Endothelial cell of umbilical vein (primary cell): ENCODE results near the gene APOL2. TPM values are rescaled to one million over a fixed set of nuclear protein-coding genes. Genes with fewer than 3 reads are reported as not detected.

Experiments used
- BruUV-seq: library from RNA; stranded (reverse); fragments of 400-500 nt; replicated peaks from 2 replicates; lab custom pipeline; 2021; lab: Mats Ljungman, UMichigan
- CTCF ChIA-PET: fragments of 300-600, 350-600 bp; sonication (Branson Sonifier 250); formaldehyde crosslinking; loops from one replicate; lab custom pipeline; 2021; ENCODE audit warnings: antibody characterized with exemption, inconsistent platforms; lab: Charles Lee
- POLR2A ChIA-PET: fragments of 300-600, 350-600 bp; sonication (Branson Sonifier 250); formaldehyde crosslinking; loops from one replicate; lab custom pipeline; 2021; ENCODE audit warnings: antibody characterized with exemption, inconsistent platforms; lab: Charles Lee
- DNase-seq: peaks from one replicate; pipeline ENCODE4 v3.0.0-alpha.2; 2011; ENCODE audit warnings: low read depth, low spot score
- FAIRE-seq: peaks from 2 replicates; lab custom pipeline; 2011; peaks lifted over from hg19 to GRCh38; lab: Jason Lieb, UNC
- H2AFZ ChIP-seq: 2 replicates; pipeline ENCODE4 v1.6.0; 2012; ENCODE audit warnings: low read depth, low read length, control low read depth, inconsistent platforms
- H3K27ac ChIP-seq: 2 replicates; pipeline ENCODE4 v1.5.1; 2011; ENCODE audit warnings: low read depth, mild to moderate bottlenecking, control low read depth, low read length, moderate library complexity; ENCODE audit not compliant: insufficient read depth
- H3K27me3 ChIP-seq, 2 experiments: 2 replicates each; pipeline versions ENCODE4 v1.6.0 to v1.6.1; 2011; ENCODE audit warnings: low read length in 2 of 2, mixed read lengths in 1 of 2; ENCODE audit not compliant: control insufficient read depth in 2 of 2, insufficient read depth in 2 of 2
- H3K36me3 ChIP-seq, 2 experiments: 2 replicates in 1 of 2; 3 replicates in 1 of 2; pipeline ENCODE4 v1.5.1; 2011; ENCODE audit warnings: low read length in 2 of 2, mild to moderate bottlenecking in 1 of 2, moderate library complexity in 1 of 2; ENCODE audit not compliant: control insufficient read depth in 2 of 2, insufficient read depth in 2 of 2; ENCODE audit errors: extremely low read depth in 1 of 2
- H3K4me1 ChIP-seq: 3 replicates; pipeline ENCODE4 v1.5.1; 2011; ENCODE audit warnings: mild to moderate bottlenecking, low read length; ENCODE audit not compliant: control insufficient read depth, insufficient read depth; ENCODE audit errors: extremely low read depth
- H3K4me2 ChIP-seq: 2 replicates; pipeline ENCODE4 v1.6.1; 2011; ENCODE audit warnings: low read length, control low read depth, mixed read lengths; ENCODE audit not compliant: insufficient read depth
- H3K4me3 ChIP-seq, 3 experiments: fragments of 200-600 bp in 1 of 3; sonication (generic), shearing (Covaris generic) in 1 of 3; replicated peaks in 1 of 3; 2 replicates each; pipeline ENCODE4 v1.5.1; 2011 to 2016; ENCODE audit warnings: control low read depth in 3 of 3, low read length in 3 of 3, mild to moderate bottlenecking in 2 of 3, inconsistent platforms in 1 of 3, low read depth in 1 of 3, moderate library complexity in 1 of 3; ENCODE audit not compliant: insufficient read depth in 1 of 3
- H3K79me2 ChIP-seq: 2 replicates; pipeline ENCODE4 v1.6.0; 2012; ENCODE audit warnings: low read length, inconsistent platforms; ENCODE audit not compliant: control insufficient read depth, insufficient read depth
- H3K9ac ChIP-seq: replicated peaks from 2 replicates; pipeline ENCODE3; 2011; ENCODE audit warnings: low read length, control low read depth; ENCODE audit not compliant: insufficient read depth; ENCODE audit errors: extremely low read depth
- H3K9me1 ChIP-seq: replicated peaks from 3 replicates; pipeline ENCODE4 v1.6.0; 2011; ENCODE audit warnings: mild to moderate bottlenecking, low read length; ENCODE audit not compliant: control insufficient read depth, insufficient read depth; ENCODE audit errors: extremely low read depth
- H3K9me3 ChIP-seq: replicated peaks from 2 replicates; pipeline ENCODE4 v1.5.1; 2012; ENCODE audit warnings: low read length, inconsistent platforms; ENCODE audit not compliant: control insufficient read depth, insufficient read depth
- H4K20me1 ChIP-seq: replicated peaks from 2 replicates; pipeline ENCODE3; 2011; ENCODE audit warnings: mild to moderate bottlenecking, low read length; ENCODE audit not compliant: control insufficient read depth, insufficient read depth; ENCODE audit errors: extremely low read depth
- EZH2 ChIP-seq: IDR thresholded peaks from 2 replicates; pipeline ENCODE4 v1.6.1; 2012; ENCODE audit warnings: borderline replicate concordance, low read depth, mild to moderate bottlenecking, moderate library complexity, low read length, inconsistent platforms; ENCODE audit not compliant: severe bottlenecking
- FOS ChIP-seq: IDR thresholded peaks from 2 replicates; pipeline ENCODE4 v1.6.1; 2011; ENCODE audit warnings: mild to moderate bottlenecking, low read length, moderate library complexity, borderline replicate concordance; ENCODE audit not compliant: insufficient read depth
- GATA2 ChIP-seq: IDR thresholded peaks from 2 replicates; pipeline ENCODE4 v1.7.0; 2011; ENCODE audit warnings: low read depth, mild to moderate bottlenecking, moderate library complexity, mixed read lengths, low read length; ENCODE audit not compliant: insufficient read length, insufficient read depth
- JUN ChIP-seq: IDR thresholded peaks from 2 replicates; pipeline ENCODE4 v1.6.1; 2011; ENCODE audit warnings: borderline replicate concordance, low read depth; ENCODE audit not compliant: insufficient read length, insufficient read depth
- MYC ChIP-seq: IDR thresholded peaks from one replicate; pipeline ENCODE4 v1.6.1; 2011; ENCODE audit warnings: mild to moderate bottlenecking, low read depth, low read length
- POLR2A ChIP-seq: IDR thresholded peaks from 2 replicates; pipeline ENCODE4 v1.6.1; 2012; ENCODE audit warnings: low read depth, mild to moderate bottlenecking, control low read depth, low read length
- POLR2AphosphoS5 ChIP-seq: IDR thresholded peaks from 2 replicates; pipeline ENCODE4 v1.6.1; 2012; ENCODE audit warnings: low read depth, mild to moderate bottlenecking, control low read depth, low read length, moderate library complexity; ENCODE audit not compliant: insufficient read depth
- dilution Hi-C: fragments of 300-500 bp; cut with MboI; formaldehyde crosslinking; loops from one replicate; pipeline ENCODE4 v1.15.0; 2019; ENCODE audit warnings: low sequenced_read_pairs; ENCODE audit not compliant: extremely low pct_ligation_motif_present
- intact Hi-C: fragments of 100-400 bp; cut with micrococcal nuclease; formaldehyde crosslinking; loops from one replicate; pipeline ENCODE4 v1.10.0; 2022
- polyA plus RNA-seq, 4 experiments: library from polyadenylated mRNA; depleted of rRNA in 3 of 4; stranded (reverse) in 3 of 4; unstranded in 1 of 4; fragments of >200 nt; gene quantifications; 2 replicates each; pipeline versions ENCODE4 v1.2.1 to v1.2.3, GENCODE V29; 2011 to 2012; ENCODE audit warnings: missing spikeins in 1 of 4
- total RNA-seq: library from RNA; stranded (reverse); gene quantifications from 2 replicates; pipeline ENCODE4 v1.2.3, GENCODE V29; 2021
- TF ChIP-seq, protein P1 (sequence below), 2 donors: IDR thresholded peaks; 1 replicate in 1 of 2; 2 replicates in 1 of 2; pipeline ENCODE4 v1.5.1; 2011; ENCODE audit warnings: low read length in 2 of 2, mild to moderate bottlenecking in 2 of 2, moderate library complexity in 2 of 2, control low read depth in 1 of 2, inconsistent platforms in 1 of 2, low read depth in 1 of 2; ENCODE audit not compliant: insufficient read depth in 1 of 2; ENCODE audit errors: extremely low read depth in 1 of 2
- TF ChIP-seq, protein P2 (sequence below): IDR thresholded peaks from 2 replicates; pipeline ENCODE4 v1.6.1; 2011; ENCODE audit not compliant: insufficient read depth, insufficient read length

Gene APOL2
- total and polyA plus RNA-seq, 2 donors (not counting 3 experiments of a cell fraction or from before 2014, with no cell fraction given) = 16.9 to 37.6 TPM

DNA sequence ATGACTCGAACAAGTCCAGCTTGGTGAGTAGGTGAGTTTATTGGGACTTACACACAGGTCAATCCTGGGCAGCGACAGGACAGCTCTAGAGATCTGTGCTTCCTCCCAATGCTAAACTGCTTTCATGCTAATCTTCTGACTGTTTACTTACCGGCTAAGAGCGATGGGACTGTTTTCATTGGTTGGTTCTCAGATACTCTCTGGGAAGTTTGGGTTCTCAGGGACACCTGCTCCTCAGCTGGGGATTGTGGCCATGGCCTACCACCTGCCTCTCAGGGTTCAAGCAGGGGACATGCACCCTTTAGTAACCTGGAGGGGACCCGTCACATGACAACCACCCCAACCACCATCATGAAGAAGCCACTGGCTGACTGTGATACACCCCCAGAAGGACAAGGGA lies 13.1 kb downstream of the APOL2 start:
- intact Hi-C loops (no loop called here), dilution Hi-C loops (no loop called here)
- TF ChIP-seq, protein P1, sequence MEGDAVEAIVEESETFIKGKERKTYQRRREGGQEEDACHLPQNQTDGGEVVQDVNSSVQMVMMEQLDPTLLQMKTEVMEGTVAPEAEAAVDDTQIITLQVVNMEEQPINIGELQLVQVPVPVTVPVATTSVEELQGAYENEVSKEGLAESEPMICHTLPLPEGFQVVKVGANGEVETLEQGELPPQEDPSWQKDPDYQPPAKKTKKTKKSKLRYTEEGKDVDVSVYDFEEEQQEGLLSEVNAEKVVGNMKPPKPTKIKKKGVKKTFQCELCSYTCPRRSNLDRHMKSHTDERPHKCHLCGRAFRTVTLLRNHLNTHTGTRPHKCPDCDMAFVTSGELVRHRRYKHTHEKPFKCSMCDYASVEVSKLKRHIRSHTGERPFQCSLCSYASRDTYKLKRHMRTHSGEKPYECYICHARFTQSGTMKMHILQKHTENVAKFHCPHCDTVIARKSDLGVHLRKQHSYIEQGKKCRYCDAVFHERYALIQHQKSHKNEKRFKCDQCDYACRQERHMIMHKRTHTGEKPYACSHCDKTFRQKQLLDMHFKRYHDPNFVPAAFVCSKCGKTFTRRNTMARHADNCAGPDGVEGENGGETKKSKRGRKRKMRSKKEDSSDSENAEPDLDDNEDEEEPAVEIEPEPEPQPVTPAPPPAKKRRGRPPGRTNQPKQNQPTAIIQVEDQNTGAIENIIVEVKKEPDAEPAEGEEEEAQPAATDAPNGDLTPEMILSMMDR (IDR thresholded peaks at IDR 0.05; ENCODE audit: extremely low read depth in 1 of 2, insufficient read depth in 1 of 2, low read depth in 1 of 2, low read length in 2 of 2) = no peak
- no peak for TF ChIP-seq GATA2
- no peak for TF ChIP-seq POLR2A
- TF ChIP-seq EZH2 = no peak
- TF ChIP-seq POLR2AphosphoS5 = no peak
- no peak for TF ChIP-seq JUN
- no peak for TF ChIP-seq FOS
- no peak for TF ChIP-seq MYC
- TF ChIP-seq, protein P2, sequence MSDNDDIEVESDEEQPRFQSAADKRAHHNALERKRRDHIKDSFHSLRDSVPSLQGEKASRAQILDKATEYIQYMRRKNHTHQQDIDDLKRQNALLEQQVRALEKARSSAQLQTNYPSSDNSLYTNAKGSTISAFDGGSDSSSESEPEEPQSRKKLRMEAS = no peak
- DNase-seq (no peak), FAIRE-seq (no peak)
- no peak overlapping the region for H3K9ac ChIP-seq
- no TSS peak for BruUV-seq
- H3K9me3 ChIP-seq = no peaks in the 10 kb centered on the region
- H3K27me3 ChIP-seq = no peaks in the 10 kb centered on the region
- H3K36me3 ChIP-seq = peaks cover 7 to 14% of the 10 kb centered on the region in 2 experiments
- no peaks in the 10 kb centered on the region for H3K79me2 ChIP-seq
- no peaks in the 10 kb centered on the region for H3K9me1 ChIP-seq
- H2AFZ ChIP-seq = no peak overlapping the region
- no peak overlapping the region for H3K4me3 ChIP-seq
- no peak overlapping the region for H3K4me2 ChIP-seq
- H3K4me1 ChIP-seq = no peaks in the 10 kb centered on the region
- POLR2A ChIA-PET = no interaction called here
- CTCF ChIA-PET = interaction anchor here (1.3 kb wide), 1 partner anchor 31 kb away, joined by 4 read pairs; no protein-coding TSS in a partner anchor
- no peaks in the 10 kb centered on the region for H4K20me1 ChIP-seq
- no peak overlapping the region for H3K27ac ChIP-seq
